Memory B cell (primary cell): ENCODE measurements around the gene BCKDHB.

Source experiments
- ATAC-seq: fragments of 150-1000 bp; cut with Tn5 transposase; 2 replicates; pipeline ENCODE4 v1.10.0; 2021; ENCODE audit warnings: low read depth, mild to moderate bottlenecking, moderate library complexity
- DNase-seq, 2 donors: peaks; one replicate each; pipeline ENCODE4 v3.0.0; 2022; ENCODE audit warnings: low spot score in 2 of 2
- H3K27ac Mint-ChIP-seq: one replicate; pipeline ENCODE4 v1.8.0; 2022; ENCODE audit warnings: mild to moderate bottlenecking, moderate library complexity, mixed read lengths
- H3K27me3 Mint-ChIP-seq: one replicate; pipeline ENCODE4 v1.8.0; 2022; ENCODE audit warnings: mixed read lengths
- H3K36me3 Mint-ChIP-seq: one replicate; pipeline ENCODE4 v1.8.0; 2022; ENCODE audit warnings: mild to moderate bottlenecking, mixed read lengths
- H3K4me1 Mint-ChIP-seq: one replicate; pipeline ENCODE4 v1.8.0; 2022; ENCODE audit warnings: mixed read lengths
- H3K4me3 Mint-ChIP-seq: one replicate; pipeline ENCODE4 v1.8.0; 2022; ENCODE audit warnings: mild to moderate bottlenecking, moderate library complexity, mixed read lengths
- H3K9me3 Mint-ChIP-seq: one replicate; pipeline ENCODE4 v1.8.0; 2022; ENCODE audit warnings: mixed read lengths

The BCKDHB gene

GRCh38 chr6:80343511-80343910, 237.0 kb downstream of the BCKDHB start:
- no peak overlapping the region for H3K4me3 Mint-ChIP-seq
- H3K27me3 Mint-ChIP-seq = no peaks in the 10 kb centered on the region
- no peak for ATAC-seq
- no peak overlapping the region for H3K27ac Mint-ChIP-seq
- no peaks in the 10 kb centered on the region for H3K9me3 Mint-ChIP-seq
- peaks cover 4% of the 10 kb centered on the region for H3K36me3 Mint-ChIP-seq
- no peak for DNase-seq
- H3K4me1 Mint-ChIP-seq = no peaks in the 10 kb centered on the region

- H3K4me1 Mint-ChIP-seq = no peaks in the 10 kb centered on the region
- H3K9me3 Mint-ChIP-seq = no peaks in the 10 kb centered on the region
- DNase-seq (no peak), ATAC-seq (no peak)
- no peak overlapping the region for H3K27ac Mint-ChIP-seq
- peaks cover 4% of the 10 kb centered on the region for H3K36me3 Mint-ChIP-seq
- H3K4me3 Mint-ChIP-seq = no peak overlapping the region
- H3K27me3 Mint-ChIP-seq = no peaks in the 10 kb centered on the region
Observed at GRCh38 chr6:80347101-80347500, 240.6 kb downstream of the BCKDHB start.

- no peaks in the 10 kb centered on the region for H3K9me3 Mint-ChIP-seq
- DNase-seq (no peak), ATAC-seq (no peak)
- H3K27ac Mint-ChIP-seq = no peak overlapping the region
- H3K36me3 Mint-ChIP-seq = peaks cover 2% of the 10 kb centered on the region
- no peaks in the 10 kb centered on the region for H3K27me3 Mint-ChIP-seq
- no peaks in the 10 kb centered on the region for H3K4me1 Mint-ChIP-seq
- no peak overlapping the region for H3K4me3 Mint-ChIP-seq
Observed at GRCh38 chr6:80348263-80348662, 241.8 kb downstream of the BCKDHB start.

- Mint-ChIP-seq H3K4me3 (no peak overlapping the region), H3K9me3 (no peaks in the 10 kb centered on the region), H3K4me1 (no peaks in the 10 kb centered on the region), H3K27me3 (no peaks in the 10 kb centered on the region), H3K27ac (no peak overlapping the region), H3K36me3 (peaks cover 10% of the 10 kb centered on the region)
- DNase-seq (no peak), ATAC-seq (no peak)
Observed at GRCh38 chr6:80356000-80356399, 249.5 kb downstream of the BCKDHB start.

- Mint-ChIP-seq H3K9me3 (no peaks in the 10 kb centered on the region), H3K27ac (no peak overlapping the region), H3K36me3 (peaks cover 11% of the 10 kb centered on the region), H3K4me1 (no peaks in the 10 kb centered on the region), H3K27me3 (no peaks in the 10 kb centered on the region), H3K4me3 (no peak overlapping the region)
- ATAC-seq = no peak
- DNase-seq = no peak
Observed at GRCh38 chr6:80356545-80356944, 250.1 kb downstream of the BCKDHB start.

GRCh38 chr6:80357081-80357480, 250.6 kb downstream of the BCKDHB start:
- DNase-seq (no peak), ATAC-seq (no peak)
- Mint-ChIP-seq H3K4me3 (no peak overlapping the region), H3K4me1 (no peaks in the 10 kb centered on the region), H3K9me3 (no peaks in the 10 kb centered on the region), H3K27ac (no peak overlapping the region), H3K36me3 (peaks cover 11% of the 10 kb centered on the region), H3K27me3 (no peaks in the 10 kb centered on the region)

- Mint-ChIP-seq H3K4me3 (no peak overlapping the region), H3K27me3 (no peaks in the 10 kb centered on the region), H3K4me1 (no peaks in the 10 kb centered on the region), H3K9me3 (no peaks in the 10 kb centered on the region), H3K27ac (no peak overlapping the region), H3K36me3 (peaks cover 11% of the 10 kb centered on the region)
- no peak for ATAC-seq
- no peak for DNase-seq
Observed at GRCh38 chr6:80357674-80358073, 251.2 kb downstream of the BCKDHB start.

GRCh38 chr6:80363501-80364122, 257.1 kb downstream of the BCKDHB start:
- DNase-seq (no peak), ATAC-seq (no peak)
- H3K36me3 Mint-ChIP-seq = peaks cover 11% of the 10 kb centered on the region
- H3K4me3 Mint-ChIP-seq = no peak overlapping the region
- no peaks in the 10 kb centered on the region for H3K27me3 Mint-ChIP-seq
- H3K27ac Mint-ChIP-seq = no peak overlapping the region
- peaks cover 3% of the 10 kb centered on the region for H3K9me3 Mint-ChIP-seq
- no peaks in the 10 kb centered on the region for H3K4me1 Mint-ChIP-seq

GRCh38 chr6:80364149-80364548, 257.7 kb downstream of the BCKDHB start:
- DNase-seq (no peak), ATAC-seq (no peak)
- Mint-ChIP-seq H3K4me3 (no peak overlapping the region), H3K27me3 (no peaks in the 10 kb centered on the region), H3K9me3 (peaks cover 3% of the 10 kb centered on the region), H3K27ac (no peak overlapping the region), H3K4me1 (no peaks in the 10 kb centered on the region), H3K36me3 (peaks cover 11% of the 10 kb centered on the region)

GRCh38 chr6:80366051-80366450, 259.6 kb downstream of the BCKDHB start:
- H3K27ac Mint-ChIP-seq = no peak overlapping the region
- no peak overlapping the region for H3K4me3 Mint-ChIP-seq

GRCh38 chr6:80366714-80367113, 260.2 kb downstream of the BCKDHB start:
- Mint-ChIP-seq H3K36me3 (peaks cover 6% of the 10 kb centered on the region), H3K27ac (no peak overlapping the region), H3K9me3 (peaks cover 3% of the 10 kb centered on the region), H3K4me1 (no peaks in the 10 kb centered on the region), H3K4me3 (no peak overlapping the region), H3K27me3 (no peaks in the 10 kb centered on the region)
- DNase-seq = no peak
- ATAC-seq = no peak

More at GRCh38 chr6:80366051-80366450, 259.6 kb downstream of the BCKDHB start:
- peaks cover 3% of the 10 kb centered on the region for H3K9me3 Mint-ChIP-seq
- no peaks in the 10 kb centered on the region for H3K27me3 Mint-ChIP-seq
- H3K4me1 Mint-ChIP-seq = no peaks in the 10 kb centered on the region
- peaks cover 6% of the 10 kb centered on the region for H3K36me3 Mint-ChIP-seq
- no peak for ATAC-seq
- no peak for DNase-seq

- ATAC-seq (no peak), DNase-seq (no peak)
- no peaks in the 10 kb centered on the region for H3K27me3 Mint-ChIP-seq
- no peak overlapping the region for H3K4me3 Mint-ChIP-seq
- peaks cover 5% of the 10 kb centered on the region for H3K9me3 Mint-ChIP-seq
- H3K4me1 Mint-ChIP-seq = no peaks in the 10 kb centered on the region
- H3K27ac Mint-ChIP-seq = no peak overlapping the region
- H3K36me3 Mint-ChIP-seq = peaks cover 5% of the 10 kb centered on the region
Observed at GRCh38 chr6:80376411-80376810, 269.9 kb downstream of the BCKDHB start.

- DNase-seq (no peak), ATAC-seq (no peak)
- Mint-ChIP-seq H3K4me3 (no peak overlapping the region), H3K36me3 (peaks cover 2% of the 10 kb centered on the region), H3K4me1 (no peaks in the 10 kb centered on the region), H3K9me3 (no peaks in the 10 kb centered on the region), H3K27me3 (no peaks in the 10 kb centered on the region), H3K27ac (no peak overlapping the region)
Observed at GRCh38 chr6:80380566-80380965, 274.1 kb downstream of the BCKDHB start.

GRCh38 chr6:80382811-80383210, 276.3 kb downstream of the BCKDHB start:
- H3K9me3 Mint-ChIP-seq = no peaks in the 10 kb centered on the region
- no peak for ATAC-seq
- DNase-seq = no peak
- H3K36me3 Mint-ChIP-seq = peaks cover 2% of the 10 kb centered on the region
- H3K4me1 Mint-ChIP-seq = no peaks in the 10 kb centered on the region
- H3K27ac Mint-ChIP-seq = no peak overlapping the region
- no peaks in the 10 kb centered on the region for H3K27me3 Mint-ChIP-seq
- H3K4me3 Mint-ChIP-seq = no peak overlapping the region

- H3K36me3 Mint-ChIP-seq = peaks cover 5% of the 10 kb centered on the region
- DNase-seq (no peak), ATAC-seq (no peak)
- peaks cover 14% of the 10 kb centered on the region for H3K4me1 Mint-ChIP-seq
- H3K27me3 Mint-ChIP-seq = no peaks in the 10 kb centered on the region
- H3K27ac Mint-ChIP-seq = no peak overlapping the region
- peaks cover 3% of the 10 kb centered on the region for H3K9me3 Mint-ChIP-seq
- no peak overlapping the region for H3K4me3 Mint-ChIP-seq
Observed at GRCh38 chr6:80388507-80388906, 282.0 kb downstream of the BCKDHB start.
